DOHH2 (cell line): ENCODE measurements around the gene PHACTR1.

Source experiments
- CTCF ChIP-seq: fragments of 200-600 bp; sonication (generic); IDR thresholded peaks from one replicate; pipeline ENCODE4 v1.5.1; 2014; ENCODE audit warnings: antibody characterized with exemption, mild to moderate bottlenecking, low read depth, low read length; ENCODE audit not compliant: poor library complexity, severe bottlenecking
- EZH2phosphoT487 ChIP-seq: fragments of 200-600 bp; sonication (generic); IDR thresholded peaks from 2 replicates; pipeline ENCODE4 v1.6.1; 2017; ENCODE audit warnings: borderline replicate concordance, mild to moderate bottlenecking, antibody characterized with exemption, low read length, moderate library complexity, mixed read lengths

- TF ChIP-seq CTCF (no peak), EZH2phosphoT487 (no peak)
Measured at GRCh38 chr6:13307508-13307995, 591.0 kb downstream of the PHACTR1 start.
